Pons (tissue), 1 donor: ENCODE data around the gene NPNT.
"Not testable (repeated sequence)": the region's sequence is repeated elsewhere in the genome, so short reads cannot be mapped to it uniquely, and the experiment has no call there.

Experiments
- DNase-seq: peaks from one replicate; pipeline ENCODE4 v3.0.0-alpha.2; 2016; ENCODE audit warnings: low spot score

NPNT gene

GRCh38 chr4:105894660-105895582 is at the start of gene NPNT:
TSS of gene NPNT (plus strand) at chr4:105895471. CDS start at chr4:105895653, 182 bp downstream.
- DNase-seq, result no peak

GRCh38 chr4:105845559-105845958 is 49.7 kb upstream of the NPNT start:
- no peak for DNase-seq

- not testable (repeated sequence) for DNase-seq
These were observed 46.9 kb upstream of the NPNT start for GRCh38 chr4:105848359-105848758.

GRCh38 chr4:105851196-105851595 is 44.1 kb upstream of the NPNT start:
- no peak for DNase-seq

GRCh38 chr4:105852230-105852629 is 43.0 kb upstream of the NPNT start:
- not testable (repeated sequence) for DNase-seq

GRCh38 chr4:105858466-105859040 is 36.7 kb upstream of the NPNT start:
- no peak for DNase-seq

GRCh38 chr4:105859233-105859632 is 36.0 kb upstream of the NPNT start:
- DNase-seq, result no peak

GRCh38 chr4:105870963-105871362 is 24.3 kb upstream of the NPNT start:
- no peak for DNase-seq

GRCh38 chr4:105871997-105872396 is 23.3 kb upstream of the NPNT start:
- DNase-seq, result no peak

GRCh38 chr4:105875233-105875632 is 20.0 kb upstream of the NPNT start:
- no peak for DNase-seq

- DNase-seq, result peak; percentile 7
These were observed 16.6 kb upstream of the NPNT start for GRCh38 chr4:105878668-105879067.

- no peak for DNase-seq
These were observed 7.8 kb upstream of the NPNT start for GRCh38 chr4:105887508-105887907.

GRCh38 chr4:105895583-105896460 is 551 bp downstream of the NPNT start:
- DNase-seq, result no peak

GRCh38 chr4:105896461-105896942 is 1.2 kb downstream of the NPNT start:
- DNase-seq, result no peak

GRCh38 chr4:105896984-105897775 is 1.9 kb downstream of the NPNT start:
- no peak for DNase-seq

GRCh38 chr4:105900541-105900940 is 5.3 kb downstream of the NPNT start:
- no peak for DNase-seq

GRCh38 chr4:105902550-105903262 is 7.4 kb downstream of the NPNT start:
- no peak for DNase-seq

- no peak for DNase-seq
These were observed 14.6 kb downstream of the NPNT start for GRCh38 chr4:105909787-105910281.

- no peak for DNase-seq
These were observed 16.2 kb downstream of the NPNT start for GRCh38 chr4:105911426-105911825.

GRCh38 chr4:105912633-105913032 is 17.4 kb downstream of the NPNT start:
- DNase-seq, result no peak
